ENCODE measurements around the gene CAMTA1. TPM values are rescaled to one million over a fixed set of nuclear protein-coding genes. Genes with fewer than 3 reads are reported as not detected.

Gene CAMTA1
- total RNA-seq, 2 experiments from 2014 or later = 43.9 to 73.3 TPM

GRCh38 chr1:7111853-7112252, 326.6 kb downstream of the CAMTA1 start:
- Histone ChIP-seq H3K4me3 (ENCODE audit: low read depth, low read length, poor library complexity, severe bottlenecking) (no peak overlapping the region), H3K27ac (ENCODE audit: low read depth, low read length, poor library complexity, severe bottlenecking) (no peak overlapping the region), H3K79me2 (ENCODE audit: insufficient read depth, low read depth, low read length) (no peaks in the 10 kb centered on the region), H4K20me1 (ENCODE audit: insufficient read depth, low read length) (no peaks in the 10 kb centered on the region), H3K9me2 (ENCODE audit: insufficient read depth, low read length) (no peaks in the 10 kb centered on the region), H2AFZ (ENCODE audit: low read length) (no peak overlapping the region), H3K4me1 (ENCODE audit: insufficient read depth, low read length, poor library complexity, severe bottlenecking) (no peaks in the 10 kb centered on the region), H3K36me3 (ENCODE audit: insufficient read depth, low read length) (no peaks in the 10 kb centered on the region), H3K4me2 (ENCODE audit: low read length) (no peak overlapping the region), H3K9me3 (ENCODE audit: low read length) (no peaks in the 10 kb centered on the region)
- POLR2A ChIA-PET = interaction anchor here (1.1 kb wide), 1 partner anchor 21 kb away, joined by 6 read pairs; no protein-coding TSS in a partner anchor
- BruUV-seq (replicated peaks) = no TSS peak
- no peak for DNase-seq (ENCODE audit: low spot score)
- intact Hi-C loops (cut with micrococcal nuclease; ENCODE audit: unreplicated experiment) = no loop called here
- TF ChIP-seq EZH2phosphoT487 (IDR thresholded peaks at IDR 0.05; ENCODE audit: borderline replicate concordance, low read depth, low read length) = no peak
- TF ChIP-seq, protein P1, sequence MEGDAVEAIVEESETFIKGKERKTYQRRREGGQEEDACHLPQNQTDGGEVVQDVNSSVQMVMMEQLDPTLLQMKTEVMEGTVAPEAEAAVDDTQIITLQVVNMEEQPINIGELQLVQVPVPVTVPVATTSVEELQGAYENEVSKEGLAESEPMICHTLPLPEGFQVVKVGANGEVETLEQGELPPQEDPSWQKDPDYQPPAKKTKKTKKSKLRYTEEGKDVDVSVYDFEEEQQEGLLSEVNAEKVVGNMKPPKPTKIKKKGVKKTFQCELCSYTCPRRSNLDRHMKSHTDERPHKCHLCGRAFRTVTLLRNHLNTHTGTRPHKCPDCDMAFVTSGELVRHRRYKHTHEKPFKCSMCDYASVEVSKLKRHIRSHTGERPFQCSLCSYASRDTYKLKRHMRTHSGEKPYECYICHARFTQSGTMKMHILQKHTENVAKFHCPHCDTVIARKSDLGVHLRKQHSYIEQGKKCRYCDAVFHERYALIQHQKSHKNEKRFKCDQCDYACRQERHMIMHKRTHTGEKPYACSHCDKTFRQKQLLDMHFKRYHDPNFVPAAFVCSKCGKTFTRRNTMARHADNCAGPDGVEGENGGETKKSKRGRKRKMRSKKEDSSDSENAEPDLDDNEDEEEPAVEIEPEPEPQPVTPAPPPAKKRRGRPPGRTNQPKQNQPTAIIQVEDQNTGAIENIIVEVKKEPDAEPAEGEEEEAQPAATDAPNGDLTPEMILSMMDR (conservative IDR thresholded peaks at IDR 0.05; ENCODE audit: low read length) = no peak
- CTCF ChIA-PET (ENCODE audit: unreplicated experiment) = no interaction called here

- no peaks in the 10 kb centered on the region for H3K79me2 ChIP-seq (ENCODE audit: insufficient read depth, low read depth, low read length)
- no TSS peak for BruUV-seq (replicated peaks)
- ChIA-PET CTCF (ENCODE audit: unreplicated experiment) (no interaction called here), POLR2A (no interaction called here)
- TF ChIP-seq, protein P1 (conservative IDR thresholded peaks at IDR 0.05; ENCODE audit: low read length) = no peak
- no peak for TF ChIP-seq EZH2phosphoT487 (IDR thresholded peaks at IDR 0.05; ENCODE audit: borderline replicate concordance, low read depth, low read length)
- no peak overlapping the region for H3K4me2 ChIP-seq (ENCODE audit: low read length)
- H3K9me2 ChIP-seq (ENCODE audit: insufficient read depth, low read length) = no peaks in the 10 kb centered on the region
- H3K4me1 ChIP-seq (ENCODE audit: insufficient read depth, low read length, poor library complexity, severe bottlenecking) = no peaks in the 10 kb centered on the region
- H4K20me1 ChIP-seq (ENCODE audit: insufficient read depth, low read length) = no peaks in the 10 kb centered on the region
- no peaks in the 10 kb centered on the region for H3K36me3 ChIP-seq (ENCODE audit: insufficient read depth, low read length)
- H2AFZ ChIP-seq (ENCODE audit: low read length) = no peak overlapping the region
- DNase-seq (ENCODE audit: low spot score) = no peak
- H3K4me3 ChIP-seq (ENCODE audit: low read depth, low read length, poor library complexity, severe bottlenecking) = no peak overlapping the region
- intact Hi-C loops (cut with micrococcal nuclease; ENCODE audit: unreplicated experiment) = no loop called here
- H3K9me3 ChIP-seq (ENCODE audit: low read length) = no peaks in the 10 kb centered on the region
- H3K27ac ChIP-seq (ENCODE audit: low read depth, low read length, poor library complexity, severe bottlenecking) = no peak overlapping the region
These were observed 327.9 kb downstream of the CAMTA1 start for GRCh38 chr1:7113136-7113535.

- H3K79me2 ChIP-seq (ENCODE audit: insufficient read depth, low read depth, low read length) = no peaks in the 10 kb centered on the region
- H3K36me3 ChIP-seq (ENCODE audit: insufficient read depth, low read length) = no peaks in the 10 kb centered on the region
- no peaks in the 10 kb centered on the region for H3K9me3 ChIP-seq (ENCODE audit: low read length)
- H2AFZ ChIP-seq (ENCODE audit: low read length) = no peak overlapping the region
- CTCF ChIA-PET (ENCODE audit: unreplicated experiment) = no interaction called here
- BruUV-seq (replicated peaks) = no TSS peak
- no peak overlapping the region for H3K4me2 ChIP-seq (ENCODE audit: low read length)
- no peak overlapping the region for H3K27ac ChIP-seq (ENCODE audit: low read depth, low read length, poor library complexity, severe bottlenecking)
- POLR2A ChIA-PET = no interaction called here
- H3K9me2 ChIP-seq (ENCODE audit: insufficient read depth, low read length) = no peaks in the 10 kb centered on the region
- intact Hi-C loops (cut with micrococcal nuclease; ENCODE audit: unreplicated experiment) = no loop called here
- H3K4me1 ChIP-seq (ENCODE audit: insufficient read depth, low read length, poor library complexity, severe bottlenecking) = no peaks in the 10 kb centered on the region
- no peaks in the 10 kb centered on the region for H4K20me1 ChIP-seq (ENCODE audit: insufficient read depth, low read length)
- DNase-seq (ENCODE audit: low spot score) = no peak
- no peak overlapping the region for H3K4me3 ChIP-seq (ENCODE audit: low read depth, low read length, poor library complexity, severe bottlenecking)
- TF ChIP-seq EZH2phosphoT487 (IDR thresholded peaks at IDR 0.05; ENCODE audit: borderline replicate concordance, low read depth, low read length) = no peak
- TF ChIP-seq, protein P1 (conservative IDR thresholded peaks at IDR 0.05; ENCODE audit: low read length) = no peak
These were observed 328.6 kb downstream of the CAMTA1 start for GRCh38 chr1:7113822-7114221.
